Peyer's patch (tissue), 4 donors: ENCODE results near the gene SAMD1. TPM values are rescaled to one million over a fixed set of nuclear protein-coding genes. Genes with fewer than 3 reads are reported as not detected.
"Not testable (repeated sequence)": the region's sequence is repeated elsewhere in the genome, so short reads cannot be mapped to it uniquely, and the experiment has no call there.

Experiments
- DNase-seq, 3 donors: peaks; one replicate each; pipeline ENCODE4 v3.0.0-alpha.2; 2017 to 2019
- H3K27ac ChIP-seq, 4 donors: fragments of 200-600 bp; sonication (generic); one replicate each; pipeline ENCODE4 v1.5.1; 2016 to 2019
- H3K27me3 ChIP-seq, 2 donors: fragments of 200-600 bp; sonication (generic); one replicate each; pipeline ENCODE4 v1.5.1; 2019
- H3K36me3 ChIP-seq, 3 donors: fragments of 200-600 bp; sonication (generic); one replicate each; pipeline ENCODE4 v1.5.1; 2016 to 2019
- H3K4me1 ChIP-seq, 4 donors: fragments of 200-600 bp; sonication (generic); one replicate each; pipeline ENCODE4 v1.5.1; 2016 to 2019
- H3K4me3 ChIP-seq, 4 donors: fragments of 200-600 bp; sonication (generic); 1 replicate in 3 of 4; 2 replicates in 1 of 4; pipeline ENCODE4 v1.5.1; 2016 to 2019; ENCODE audit warnings: mild to moderate bottlenecking in 1 of 4
- H3K9me3 ChIP-seq, 4 donors: fragments of 200-600 bp; sonication (generic); one replicate each; pipeline ENCODE4 v1.5.1; 2016 to 2019; ENCODE audit warnings: mild to moderate bottlenecking in 1 of 4
- POLR2A ChIP-seq, 2 donors: fragments of 450-650 bp; IDR thresholded peaks; one replicate each; pipeline ENCODE4 v1.5.1; 2017; ENCODE audit warnings: antibody characterized with exemption in 2 of 2, mild to moderate bottlenecking in 2 of 2, moderate library complexity in 2 of 2
- total RNA-seq, 4 donors: library from RNA; depleted of rRNA; stranded (reverse); fragments of >200 nt; gene quantifications; one replicate each; pipeline ENCODE4 v1.1.0, GENCODE V29; 2016
- TF ChIP-seq, protein P1 (sequence below), 6 experiments: fragments of 450-650 bp in 4 of 6; fragments of 200-600 bp in 2 of 6; sonication (generic) in 1 of 6; IDR thresholded peaks; one replicate each; pipeline ENCODE4 v1.5.1; 2017 to 2019; ENCODE audit warnings: antibody characterized with exemption in 6 of 6, mild to moderate bottlenecking in 3 of 6, moderate library complexity in 1 of 6

Gene SAMD1
- total RNA-seq, 4 donors from 2014 or later, result 28.9 to 64.4 (median 33.9) TPM

GRCh38 chr19:14054099-14054498 is 36.5 kb downstream of the SAMD1 start:
- TF ChIP-seq, protein P1, sequence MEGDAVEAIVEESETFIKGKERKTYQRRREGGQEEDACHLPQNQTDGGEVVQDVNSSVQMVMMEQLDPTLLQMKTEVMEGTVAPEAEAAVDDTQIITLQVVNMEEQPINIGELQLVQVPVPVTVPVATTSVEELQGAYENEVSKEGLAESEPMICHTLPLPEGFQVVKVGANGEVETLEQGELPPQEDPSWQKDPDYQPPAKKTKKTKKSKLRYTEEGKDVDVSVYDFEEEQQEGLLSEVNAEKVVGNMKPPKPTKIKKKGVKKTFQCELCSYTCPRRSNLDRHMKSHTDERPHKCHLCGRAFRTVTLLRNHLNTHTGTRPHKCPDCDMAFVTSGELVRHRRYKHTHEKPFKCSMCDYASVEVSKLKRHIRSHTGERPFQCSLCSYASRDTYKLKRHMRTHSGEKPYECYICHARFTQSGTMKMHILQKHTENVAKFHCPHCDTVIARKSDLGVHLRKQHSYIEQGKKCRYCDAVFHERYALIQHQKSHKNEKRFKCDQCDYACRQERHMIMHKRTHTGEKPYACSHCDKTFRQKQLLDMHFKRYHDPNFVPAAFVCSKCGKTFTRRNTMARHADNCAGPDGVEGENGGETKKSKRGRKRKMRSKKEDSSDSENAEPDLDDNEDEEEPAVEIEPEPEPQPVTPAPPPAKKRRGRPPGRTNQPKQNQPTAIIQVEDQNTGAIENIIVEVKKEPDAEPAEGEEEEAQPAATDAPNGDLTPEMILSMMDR (IDR thresholded peaks at IDR 0.05), result no peak
- TF ChIP-seq POLR2A (IDR thresholded peaks at IDR 0.05), result no peak
- Histone ChIP-seq H3K4me1 (peaks cover 0 to 12% (median 5%) of the 10 kb centered on the region in 4 donors), H3K36me3 (no peaks in the 10 kb centered on the region), H3K4me3 (no peak overlapping the region), H3K27ac (no peak overlapping the region), H3K27me3 (no peaks in the 10 kb centered on the region), H3K9me3 (no peaks in the 10 kb centered on the region)
- no peak for DNase-seq

DNA sequence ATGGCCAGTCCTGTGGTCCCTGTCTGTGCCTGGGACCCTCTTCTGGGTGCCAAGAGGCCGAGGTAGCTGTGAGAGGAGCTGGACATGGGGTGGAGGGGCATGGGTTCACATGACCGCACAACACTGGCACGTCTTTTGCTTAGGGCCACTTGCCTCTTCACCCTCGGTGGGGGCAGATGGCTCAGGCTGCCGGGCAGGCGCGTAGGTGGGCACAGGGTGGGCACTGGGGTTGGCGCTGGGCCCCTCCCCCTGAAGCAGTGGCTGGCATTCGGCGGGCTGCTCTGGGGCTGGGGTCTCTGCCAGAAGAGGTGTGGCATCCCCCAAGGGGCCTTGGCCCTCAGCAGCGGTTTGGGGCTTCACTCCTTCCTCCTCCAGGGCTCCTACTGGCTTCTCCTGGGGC is 37.1 kb downstream of the SAMD1 start:
- DNase-seq, result no peak
- Histone ChIP-seq H3K27me3 (no peaks in the 10 kb centered on the region), H3K9me3 (no peaks in the 10 kb centered on the region), H3K27ac (no peak overlapping the region), H3K4me1 (peaks cover 0 to 7% (median 4%) of the 10 kb centered on the region in 4 donors), H3K36me3 (no peaks in the 10 kb centered on the region), H3K4me3 (no peak overlapping the region)
- TF ChIP-seq, protein P1 (IDR thresholded peaks at IDR 0.05), result no peak
- no peak for TF ChIP-seq POLR2A (IDR thresholded peaks at IDR 0.05)

DNA sequence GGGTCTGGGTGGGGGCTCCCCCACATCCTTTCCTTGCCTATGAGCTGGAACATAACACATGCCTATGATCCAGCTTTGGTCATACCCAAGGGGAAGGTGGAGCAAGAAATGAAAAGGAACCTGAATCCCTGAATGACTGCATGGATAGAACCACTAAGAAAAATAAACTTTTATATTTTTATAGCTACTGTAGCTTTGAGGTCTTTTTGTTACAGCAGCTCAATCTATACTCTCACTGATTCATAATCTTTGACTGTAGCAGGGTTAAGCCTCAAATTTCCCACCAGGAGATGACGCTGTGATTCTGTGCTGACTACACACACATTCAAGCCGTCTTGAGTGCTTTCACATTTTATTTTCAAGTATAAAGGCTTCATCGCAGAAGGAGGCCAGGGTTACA is 37.5 kb downstream of the SAMD1 start:
- no peak for TF ChIP-seq POLR2A (IDR thresholded peaks at IDR 0.05)
- TF ChIP-seq, protein P1 (IDR thresholded peaks at IDR 0.05), result no peak
- no peak overlapping the region for H3K4me3 ChIP-seq
- H3K4me1 ChIP-seq, result peaks cover 0 to 7% (median 3%) of the 10 kb centered on the region in 4 donors
- no peaks in the 10 kb centered on the region for H3K27me3 ChIP-seq
- H3K9me3 ChIP-seq, result no peaks in the 10 kb centered on the region
- H3K36me3 ChIP-seq, result no peaks in the 10 kb centered on the region
- H3K27ac ChIP-seq, result no peak overlapping the region
- no peak for DNase-seq

GRCh38 chr19:14052470-14052869 is 38.1 kb downstream of the SAMD1 start:
- Histone ChIP-seq H3K27ac (no peak overlapping the region), H3K27me3 (no peaks in the 10 kb centered on the region), H3K9me3 (no peaks in the 10 kb centered on the region), H3K36me3 (no peaks in the 10 kb centered on the region), H3K4me1 (peaks cover 0 to 4% (median under 1%) of the 10 kb centered on the region in 4 donors), H3K4me3 (no peak overlapping the region)
- TF ChIP-seq, protein P1 (IDR thresholded peaks at IDR 0.05), result no peak
- TF ChIP-seq POLR2A (IDR thresholded peaks at IDR 0.05), result no peak
- DNase-seq, result no peak

GRCh38 chr19:14051980-14052379 is 38.6 kb downstream of the SAMD1 start:
- no peak for DNase-seq
- H3K9me3 ChIP-seq, result no peaks in the 10 kb centered on the region
- H3K4me1 ChIP-seq, result no peaks in the 10 kb centered on the region
- TF ChIP-seq, protein P1 (IDR thresholded peaks at IDR 0.05), result no peak
- no peak for TF ChIP-seq POLR2A (IDR thresholded peaks at IDR 0.05)
- H3K4me3 ChIP-seq, result no peak overlapping the region
- H3K27me3 ChIP-seq, result no peaks in the 10 kb centered on the region
- H3K36me3 ChIP-seq, result no peaks in the 10 kb centered on the region
- no peak overlapping the region for H3K27ac ChIP-seq

- H3K27ac ChIP-seq, H3K36me3 ChIP-seq, H3K4me3 ChIP-seq: not testable (repeated sequence)
These were observed 39.6 kb downstream of the SAMD1 start for GRCh38 chr19:14050961-14051360.

More at GRCh38 chr19:14050961-14051360, 39.6 kb downstream of the SAMD1 start:
- H3K9me3 ChIP-seq, H3K4me1 ChIP-seq, DNase-seq, H3K27me3 ChIP-seq: not testable (repeated sequence)
